ENCODE results near the gene IFITM10.

DNA sequence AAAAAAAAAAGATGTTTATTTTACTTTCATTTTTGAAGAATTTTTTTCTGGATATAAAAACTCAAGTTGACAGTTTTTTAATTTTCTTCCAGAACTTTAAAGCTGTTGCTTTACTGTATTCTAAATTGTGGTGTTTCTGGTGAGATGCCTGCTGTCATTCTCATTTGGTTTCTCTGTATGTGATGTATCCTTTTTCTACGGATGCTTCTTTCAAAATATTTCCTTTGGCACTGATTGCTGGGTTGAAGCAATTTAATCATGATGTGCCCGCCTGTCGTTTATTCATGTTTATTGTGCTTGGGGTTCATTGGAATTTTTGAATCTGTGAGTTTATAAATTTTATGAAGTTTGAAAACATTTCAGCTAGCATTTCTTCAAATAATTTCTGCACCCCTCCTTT, 42.7 kb upstream of the IFITM10 start:
- TF ChIP-seq CTCF (conservative IDR thresholded peaks at IDR 0.05), result no peak
- TF ChIP-seq ZFX (IDR thresholded peaks at IDR 0.05), result no peak
